ENCODE measurements around the gene DCC. TPM values are rescaled to one million over a fixed set of nuclear protein-coding genes. Genes with fewer than 3 reads are reported as not detected.

Gene DCC
- total and polyA plus RNA-seq, 4 experiments from 2014 or later, result not detected

- Mint-ChIP-seq H3K9me3 (peaks cover 0 to 11% (median 2%) of the 10 kb centered on the region in 8 donors), H3K27me3 (no peaks in the 10 kb centered on the region), H3K27ac (no peak overlapping the region), H3K4me3 (no peak overlapping the region), H3K36me3 (no peaks in the 10 kb centered on the region), H3K4me1 (no peaks in the 10 kb centered on the region)
- H3K36me3 ChIP-seq (ENCODE audit: insufficient read depth, low read length), result no peaks in the 10 kb centered on the region
- no peaks in the 10 kb centered on the region for H3K4me1 ChIP-seq (ENCODE audit: insufficient read depth, low read length)
- ChIA-PET POLR2A (ENCODE audit: partially characterized antibody) (no interaction called here), CTCF (ENCODE audit: partially characterized antibody) (no interaction called here)
- no peak overlapping the region for H3K27ac ChIP-seq (ENCODE audit: low read depth, low read length)
- H3K9me3 ChIP-seq (ENCODE audit: control insufficient read depth in 1 of 2, low read length in 2 of 2), result no peaks in the 10 kb centered on the region
- no peak for DNase-seq
- H3K27me3 ChIP-seq (ENCODE audit: insufficient read depth, low read length), result no peaks in the 10 kb centered on the region
- intact Hi-C loops (cut with micrococcal nuclease), result no loop called here
- H3K4me3 ChIP-seq (ENCODE audit: low read length in 2 of 2), result no peak overlapping the region
These were observed 30.8 kb downstream of the DCC start for GRCh38 chr18:52370841-52371240.

DNA sequence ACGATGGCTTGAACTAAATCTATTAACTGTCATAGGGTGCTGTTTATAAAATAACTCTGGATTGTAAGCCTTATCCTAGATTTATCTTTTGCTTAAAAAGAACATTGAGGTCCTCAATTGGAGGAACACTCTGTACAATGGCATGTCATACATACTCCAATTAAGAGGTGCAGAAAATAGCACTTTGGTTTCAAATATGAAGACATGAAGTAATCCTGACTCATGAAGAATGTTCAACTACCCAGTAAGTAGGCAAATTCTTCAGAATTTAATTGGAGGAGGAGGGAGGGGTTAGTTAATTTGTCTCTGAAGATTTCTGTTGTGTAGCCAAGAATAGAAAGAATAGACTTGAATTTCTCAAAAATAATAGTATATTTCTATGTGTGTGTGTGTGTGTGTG lies 36.1 kb downstream of the DCC start:
- POLR2A ChIA-PET (ENCODE audit: partially characterized antibody), result no interaction called here
- no peak overlapping the region for H3K27ac Mint-ChIP-seq
- intact Hi-C loops (cut with micrococcal nuclease), result no loop called here

DNA sequence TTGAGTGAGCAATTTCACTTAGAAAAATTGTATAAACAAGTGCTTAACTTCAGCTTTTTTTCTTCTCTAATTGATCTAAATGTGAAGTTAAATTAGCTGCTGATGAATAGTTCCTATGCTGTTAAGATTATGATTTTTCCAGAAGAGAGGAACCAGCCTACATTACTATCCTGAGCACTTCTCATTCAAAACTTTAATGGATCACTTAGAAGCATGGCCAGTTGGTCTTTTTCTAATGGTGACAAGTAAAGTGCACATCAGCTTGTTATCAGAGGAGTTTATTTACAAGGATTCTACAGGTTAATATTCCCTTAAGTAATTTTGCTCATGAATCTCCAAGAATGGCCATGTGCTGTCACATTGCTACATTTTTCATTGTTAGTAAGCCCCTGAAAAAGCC lies 37.1 kb downstream of the DCC start:
- Histone ChIP-seq H3K9me3 (ENCODE audit: control insufficient read depth in 1 of 2, low read length in 2 of 2) (no peaks in the 10 kb centered on the region), H3K36me3 (ENCODE audit: insufficient read depth, low read length) (no peaks in the 10 kb centered on the region), H3K27me3 (ENCODE audit: insufficient read depth, low read length) (no peaks in the 10 kb centered on the region), H3K4me1 (ENCODE audit: insufficient read depth, low read length) (no peaks in the 10 kb centered on the region), H3K4me3 (ENCODE audit: low read length in 2 of 2) (no peak overlapping the region), H3K27ac (ENCODE audit: low read depth, low read length) (no peak overlapping the region)
- ChIA-PET POLR2A (ENCODE audit: partially characterized antibody) (no interaction called here), CTCF (ENCODE audit: partially characterized antibody) (no interaction called here)
- DNase-seq, result no peak
- intact Hi-C loops (cut with micrococcal nuclease), result no loop called here
- no peak overlapping the region for H3K27ac Mint-ChIP-seq
- no peaks in the 10 kb centered on the region for H3K4me1 Mint-ChIP-seq
- no peaks in the 10 kb centered on the region for H3K27me3 Mint-ChIP-seq
- no peak overlapping the region for H3K4me3 Mint-ChIP-seq
- no peaks in the 10 kb centered on the region for H3K36me3 Mint-ChIP-seq
- H3K9me3 Mint-ChIP-seq, result peaks cover 0 to 2% (median 0%) of the 10 kb centered on the region in 8 donors

More for the DNA sequence above, 36.1 kb downstream of the DCC start:
- Histone ChIP-seq H3K4me3 (ENCODE audit: low read length in 2 of 2) (no peak overlapping the region), H3K9me3 (ENCODE audit: control insufficient read depth in 1 of 2, low read length in 2 of 2) (no peaks in the 10 kb centered on the region), H3K27ac (ENCODE audit: low read depth, low read length) (no peak overlapping the region), H3K27me3 (ENCODE audit: insufficient read depth, low read length) (no peaks in the 10 kb centered on the region), H3K4me1 (ENCODE audit: insufficient read depth, low read length) (no peaks in the 10 kb centered on the region), H3K36me3 (ENCODE audit: insufficient read depth, low read length) (no peaks in the 10 kb centered on the region)
- peaks cover 0 to 2% (median 0%) of the 10 kb centered on the region in 8 donors for H3K9me3 Mint-ChIP-seq
- no peaks in the 10 kb centered on the region for H3K27me3 Mint-ChIP-seq
- no peak overlapping the region for H3K4me3 Mint-ChIP-seq
- DNase-seq, result no peak
- H3K4me1 Mint-ChIP-seq, result no peaks in the 10 kb centered on the region
- CTCF ChIA-PET (ENCODE audit: partially characterized antibody), result no interaction called here
- H3K36me3 Mint-ChIP-seq, result no peaks in the 10 kb centered on the region

DNA sequence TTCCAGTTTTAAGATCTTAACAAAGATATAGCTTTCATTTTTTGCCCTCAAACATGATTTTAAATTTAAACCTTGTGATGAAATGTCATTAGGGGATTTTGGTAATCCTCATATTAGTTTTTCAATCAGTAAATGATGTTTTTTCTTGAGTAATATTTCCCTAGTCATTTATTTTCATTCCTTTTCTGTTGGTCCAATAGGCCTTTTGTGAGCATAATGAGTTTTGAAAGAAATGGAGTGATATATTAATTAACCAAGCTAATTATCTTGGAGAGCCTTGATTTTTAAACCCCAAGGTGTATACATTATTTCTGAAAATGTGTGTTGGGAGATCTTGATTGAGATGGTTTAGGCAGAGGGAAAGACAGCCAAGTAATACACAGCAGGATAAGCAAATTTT lies 46.3 kb downstream of the DCC start:
- H3K4me3 Mint-ChIP-seq, result no peak overlapping the region
- Histone ChIP-seq H3K9me3 (ENCODE audit: control insufficient read depth in 1 of 2, low read length in 2 of 2) (no peaks in the 10 kb centered on the region), H3K4me1 (ENCODE audit: insufficient read depth, low read length) (no peaks in the 10 kb centered on the region), H3K4me3 (ENCODE audit: low read length in 2 of 2) (no peak overlapping the region), H3K27me3 (ENCODE audit: insufficient read depth, low read length) (no peaks in the 10 kb centered on the region), H3K36me3 (ENCODE audit: insufficient read depth, low read length) (no peaks in the 10 kb centered on the region), H3K27ac (ENCODE audit: low read depth, low read length) (no peak overlapping the region)
- no peaks in the 10 kb centered on the region for H3K4me1 Mint-ChIP-seq
- no peaks in the 10 kb centered on the region for H3K27me3 Mint-ChIP-seq
- POLR2A ChIA-PET (ENCODE audit: partially characterized antibody), result no interaction called here
- CTCF ChIA-PET (ENCODE audit: partially characterized antibody), result no interaction called here
- intact Hi-C loops (cut with micrococcal nuclease), result no loop called here
- no peak overlapping the region for H3K27ac Mint-ChIP-seq
- DNase-seq, result no peak
- no peaks in the 10 kb centered on the region for H3K36me3 Mint-ChIP-seq
- peaks cover 0 to 2% (median 0%) of the 10 kb centered on the region in 8 donors for H3K9me3 Mint-ChIP-seq

- Histone ChIP-seq H3K9me3 (ENCODE audit: control insufficient read depth in 1 of 2, low read length in 2 of 2) (no peaks in the 10 kb centered on the region), H3K4me1 (ENCODE audit: insufficient read depth, low read length) (no peaks in the 10 kb centered on the region), H3K27me3 (ENCODE audit: insufficient read depth, low read length) (no peaks in the 10 kb centered on the region), H3K27ac (ENCODE audit: low read depth, low read length) (no peak overlapping the region), H3K36me3 (ENCODE audit: insufficient read depth, low read length) (no peaks in the 10 kb centered on the region), H3K4me3 (ENCODE audit: low read length in 2 of 2) (no peak overlapping the region)
- CTCF ChIA-PET (ENCODE audit: partially characterized antibody), result no interaction called here
- Mint-ChIP-seq H3K4me1 (no peaks in the 10 kb centered on the region), H3K36me3 (no peaks in the 10 kb centered on the region), H3K27me3 (no peaks in the 10 kb centered on the region), H3K4me3 (no peak overlapping the region), H3K27ac (no peak overlapping the region), H3K9me3 (peaks cover 0 to 2% (median 0%) of the 10 kb centered on the region in 8 donors)
- no peak for DNase-seq
- intact Hi-C loops (cut with micrococcal nuclease), result no loop called here
- POLR2A ChIA-PET (ENCODE audit: partially characterized antibody), result no interaction called here
These were observed 47.2 kb downstream of the DCC start for GRCh38 chr18:52387175-52387574.

- no peaks in the 10 kb centered on the region for H3K4me1 ChIP-seq (ENCODE audit: insufficient read depth, low read length)
- ChIA-PET POLR2A (ENCODE audit: partially characterized antibody) (no interaction called here), CTCF (ENCODE audit: partially characterized antibody) (no interaction called here)
- no peak overlapping the region for H3K4me3 ChIP-seq (ENCODE audit: low read length in 2 of 2)
- no peaks in the 10 kb centered on the region for H3K4me1 Mint-ChIP-seq
- no peaks in the 10 kb centered on the region for H3K36me3 ChIP-seq (ENCODE audit: insufficient read depth, low read length)
- no peaks in the 10 kb centered on the region for H3K27me3 Mint-ChIP-seq
- intact Hi-C loops (cut with micrococcal nuclease), result no loop called here
- no peak overlapping the region for H3K4me3 Mint-ChIP-seq
- H3K9me3 Mint-ChIP-seq, result peaks cover 0 to 2% (median 0%) of the 10 kb centered on the region in 8 donors
- no peak overlapping the region for H3K27ac Mint-ChIP-seq
- no peak for DNase-seq
- no peak overlapping the region for H3K27ac ChIP-seq (ENCODE audit: low read depth, low read length)
- H3K9me3 ChIP-seq (ENCODE audit: control insufficient read depth in 1 of 2, low read length in 2 of 2), result no peaks in the 10 kb centered on the region
- H3K27me3 ChIP-seq (ENCODE audit: insufficient read depth, low read length), result no peaks in the 10 kb centered on the region
- H3K36me3 Mint-ChIP-seq, result no peaks in the 10 kb centered on the region
These were observed 52.0 kb downstream of the DCC start for GRCh38 chr18:52391810-52392559.

DNA sequence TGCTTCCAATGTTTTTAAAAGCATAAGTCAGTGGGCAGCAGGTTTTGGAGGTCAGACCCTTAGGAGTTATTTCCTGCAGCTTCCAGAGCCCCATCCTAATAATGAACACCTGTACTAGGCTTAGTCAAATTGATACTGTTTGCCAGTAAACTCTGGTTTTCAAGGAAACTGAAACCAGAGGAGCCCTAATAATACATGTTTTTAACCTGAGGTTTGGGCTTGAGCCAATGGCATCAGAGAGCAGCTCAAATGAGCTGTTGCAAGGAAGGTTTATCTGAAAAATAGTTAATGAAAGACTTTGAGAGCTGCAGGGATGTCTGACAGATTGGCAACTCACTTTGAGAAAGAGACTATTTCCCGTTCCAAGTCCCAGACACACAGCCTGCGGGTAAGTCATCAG lies 54.6 kb downstream of the DCC start:
- intact Hi-C loops (cut with micrococcal nuclease), result no loop called here
- H3K4me1 ChIP-seq (ENCODE audit: insufficient read depth, low read length), result no peaks in the 10 kb centered on the region
- POLR2A ChIA-PET (ENCODE audit: partially characterized antibody), result no interaction called here
- CTCF ChIA-PET (ENCODE audit: partially characterized antibody), result no interaction called here
- no peaks in the 10 kb centered on the region for H3K36me3 ChIP-seq (ENCODE audit: insufficient read depth, low read length)
- Mint-ChIP-seq H3K4me1 (no peaks in the 10 kb centered on the region), H3K4me3 (no peak overlapping the region), H3K36me3 (no peaks in the 10 kb centered on the region), H3K27ac (no peak overlapping the region), H3K27me3 (no peaks in the 10 kb centered on the region), H3K9me3 (peaks cover 0 to 3% (median 0%) of the 10 kb centered on the region in 8 donors)
- no peaks in the 10 kb centered on the region for H3K27me3 ChIP-seq (ENCODE audit: insufficient read depth, low read length)
- H3K27ac ChIP-seq (ENCODE audit: low read depth, low read length), result no peak overlapping the region
- no peak for DNase-seq
- H3K4me3 ChIP-seq (ENCODE audit: low read length in 2 of 2), result no peak overlapping the region
- no peaks in the 10 kb centered on the region for H3K9me3 ChIP-seq (ENCODE audit: control insufficient read depth in 1 of 2, low read length in 2 of 2)
